ENCODE data around the gene ZRANB3. TPM values are rescaled to one million over a fixed set of nuclear protein-coding genes. Genes with fewer than 3 reads are reported as not detected.
A peak's percentile ranks its signal among the peaks of the same experiment; 100 is the strongest.
"Not testable (repeated sequence)": the region's sequence is repeated elsewhere in the genome, so short reads cannot be mapped to it uniquely, and the experiment has no call there.

Gene ZRANB3
- total and polyA plus RNA-seq, 2 donors (not counting 1 experiment from before 2014, with no cell fraction given), result 4.8 to 7.4 TPM

DNA sequence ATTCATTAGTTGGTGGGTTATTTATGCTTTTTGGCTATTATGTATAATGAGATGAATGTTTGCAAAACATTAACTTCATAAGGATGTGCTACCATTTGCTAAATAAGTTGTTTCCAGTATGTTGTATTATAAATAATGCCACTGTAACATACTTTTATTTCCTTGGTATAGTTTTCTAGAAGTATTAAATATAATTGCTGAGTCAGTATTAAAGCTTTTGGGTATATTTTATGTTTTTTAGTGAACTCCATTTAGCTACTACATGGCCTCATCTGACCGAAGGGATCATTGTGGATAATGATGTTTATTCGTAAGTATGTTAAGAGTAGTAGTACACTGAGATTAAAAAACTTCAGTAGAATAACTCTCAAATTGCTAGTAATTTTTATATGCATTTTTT is 405.1 kb downstream of the ZRANB3 start:
- TF ChIP-seq, protein P1, sequence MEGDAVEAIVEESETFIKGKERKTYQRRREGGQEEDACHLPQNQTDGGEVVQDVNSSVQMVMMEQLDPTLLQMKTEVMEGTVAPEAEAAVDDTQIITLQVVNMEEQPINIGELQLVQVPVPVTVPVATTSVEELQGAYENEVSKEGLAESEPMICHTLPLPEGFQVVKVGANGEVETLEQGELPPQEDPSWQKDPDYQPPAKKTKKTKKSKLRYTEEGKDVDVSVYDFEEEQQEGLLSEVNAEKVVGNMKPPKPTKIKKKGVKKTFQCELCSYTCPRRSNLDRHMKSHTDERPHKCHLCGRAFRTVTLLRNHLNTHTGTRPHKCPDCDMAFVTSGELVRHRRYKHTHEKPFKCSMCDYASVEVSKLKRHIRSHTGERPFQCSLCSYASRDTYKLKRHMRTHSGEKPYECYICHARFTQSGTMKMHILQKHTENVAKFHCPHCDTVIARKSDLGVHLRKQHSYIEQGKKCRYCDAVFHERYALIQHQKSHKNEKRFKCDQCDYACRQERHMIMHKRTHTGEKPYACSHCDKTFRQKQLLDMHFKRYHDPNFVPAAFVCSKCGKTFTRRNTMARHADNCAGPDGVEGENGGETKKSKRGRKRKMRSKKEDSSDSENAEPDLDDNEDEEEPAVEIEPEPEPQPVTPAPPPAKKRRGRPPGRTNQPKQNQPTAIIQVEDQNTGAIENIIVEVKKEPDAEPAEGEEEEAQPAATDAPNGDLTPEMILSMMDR (conservative IDR thresholded peaks at IDR 0.05 in 1 of 2, IDR thresholded peaks at IDR 0.05 in 1 of 2; ENCODE audit: low read depth in 1 of 2, low read length in 2 of 2), result no peak
- TF ChIP-seq EZH2 (IDR thresholded peaks at IDR 0.05; ENCODE audit: low read length, missing control alignments), result no peak
- no peak overlapping the region for H3K9ac ChIP-seq (ENCODE audit: insufficient read depth, low read length)
- no peak for DNase-seq (ENCODE audit: low read depth in 2 of 2)
- no peak overlapping the region for H3K27ac ChIP-seq (ENCODE audit: insufficient read depth, low read length)
- no peaks in the 10 kb centered on the region for H3K27me3 ChIP-seq (ENCODE audit: control insufficient read depth, insufficient read depth, low read length)
- H3K79me2 ChIP-seq (ENCODE audit: control insufficient read depth, insufficient read depth, low read length), result no peaks in the 10 kb centered on the region
- no peaks in the 10 kb centered on the region for H3K4me1 ChIP-seq (ENCODE audit: control insufficient read depth, extremely low read depth, insufficient read depth, low read length)
- no peak overlapping the region for H3K4me3 ChIP-seq (replicated peaks in 1 of 4; ENCODE audit: control extremely low read depth in 1 of 4, insufficient read depth in 1 of 4, low read depth in 3 of 4, low read length in 4 of 4)
- H3K9me3 ChIP-seq (ENCODE audit: control insufficient read depth, insufficient read depth, low read depth, low read length), result no peaks in the 10 kb centered on the region
- H4K20me1 ChIP-seq (ENCODE audit: control insufficient read depth, extremely low read depth, insufficient read depth, low read length), result no peaks in the 10 kb centered on the region
- peaks cover 2% of the 10 kb centered on the region for H3K36me3 ChIP-seq (ENCODE audit: control insufficient read depth, insufficient read depth, low read length)
- no peak overlapping the region for H2AFZ ChIP-seq (ENCODE audit: low read length)
- no peak overlapping the region for H3K4me2 ChIP-seq (ENCODE audit: extremely low read depth, insufficient read depth, low read length)

- no peaks in the 10 kb centered on the region for H4K20me1 ChIP-seq (ENCODE audit: control insufficient read depth, extremely low read depth, insufficient read depth, low read length)
Measured at GRCh38 chr2:135124924-135125886, 405.8 kb downstream of the ZRANB3 start.

DNA sequence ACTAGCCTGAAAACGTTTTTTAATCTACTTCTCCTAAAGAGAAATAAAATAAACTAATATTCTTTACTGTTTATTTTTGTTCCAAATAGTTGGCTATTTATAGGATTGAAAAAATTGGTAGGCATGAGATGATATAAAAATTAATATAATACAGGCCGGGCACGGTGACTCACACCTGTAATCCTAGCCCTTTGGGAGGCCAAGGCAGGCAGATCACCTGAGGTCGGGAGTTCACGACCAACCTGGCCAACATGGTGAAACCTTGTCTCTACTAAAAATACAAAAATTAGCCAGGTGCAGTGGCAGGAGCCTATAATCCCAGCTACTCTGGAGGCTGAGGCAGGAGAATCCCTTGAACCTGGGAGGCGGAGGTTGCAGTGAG is 409.4 kb downstream of the ZRANB3 start:
- H3K4me2 ChIP-seq (ENCODE audit: extremely low read depth, insufficient read depth, low read length); DNase-seq (ENCODE audit: low read depth in 2 of 2); H3K4me1 ChIP-seq (ENCODE audit: control insufficient read depth, extremely low read depth, insufficient read depth, low read length); H3K79me2 ChIP-seq (ENCODE audit: control insufficient read depth, insufficient read depth, low read length); H3K9me3 ChIP-seq (ENCODE audit: control insufficient read depth, insufficient read depth, low read depth, low read length); H4K20me1 ChIP-seq (ENCODE audit: control insufficient read depth, extremely low read depth, insufficient read depth, low read length); H3K27ac ChIP-seq (ENCODE audit: insufficient read depth, low read length); H3K36me3 ChIP-seq (ENCODE audit: control insufficient read depth, insufficient read depth, low read length); H3K9ac ChIP-seq (ENCODE audit: insufficient read depth, low read length); H2AFZ ChIP-seq (ENCODE audit: low read length); H3K4me3 ChIP-seq (replicated peaks in 1 of 4; ENCODE audit: control extremely low read depth in 1 of 4, insufficient read depth in 1 of 4, low read depth in 3 of 4, low read length in 4 of 4); H3K27me3 ChIP-seq (ENCODE audit: control insufficient read depth, insufficient read depth, low read length): not testable (repeated sequence)

More at GRCh38 chr2:135124924-135125886, 405.8 kb downstream of the ZRANB3 start:
- peak in 1 of 2 donors; percentile 26 for DNase-seq (ENCODE audit: low read depth in 2 of 2)
- no peaks in the 10 kb centered on the region for H3K27me3 ChIP-seq (ENCODE audit: control insufficient read depth, insufficient read depth, low read length)
- no peak overlapping the region for H3K4me3 ChIP-seq (replicated peaks in 1 of 4; ENCODE audit: control extremely low read depth in 1 of 4, insufficient read depth in 1 of 4, low read depth in 3 of 4, low read length in 4 of 4)
- no peak for TF ChIP-seq EZH2 (IDR thresholded peaks at IDR 0.05; ENCODE audit: low read length, missing control alignments)
- TF ChIP-seq, protein P1 (conservative IDR thresholded peaks at IDR 0.05 in 1 of 2, IDR thresholded peaks at IDR 0.05 in 1 of 2; ENCODE audit: low read depth in 1 of 2, low read length in 2 of 2), result no peak
- no peaks in the 10 kb centered on the region for H3K4me1 ChIP-seq (ENCODE audit: control insufficient read depth, extremely low read depth, insufficient read depth, low read length)
- H3K79me2 ChIP-seq (ENCODE audit: control insufficient read depth, insufficient read depth, low read length), result no peaks in the 10 kb centered on the region
- no peaks in the 10 kb centered on the region for H3K9me3 ChIP-seq (ENCODE audit: control insufficient read depth, insufficient read depth, low read depth, low read length)
- H3K27ac ChIP-seq (ENCODE audit: insufficient read depth, low read length), result no peak overlapping the region
- peaks cover 2% of the 10 kb centered on the region for H3K36me3 ChIP-seq (ENCODE audit: control insufficient read depth, insufficient read depth, low read length)
- H3K9ac ChIP-seq (ENCODE audit: insufficient read depth, low read length), result no peak overlapping the region
- no peak overlapping the region for H2AFZ ChIP-seq (ENCODE audit: low read length)
- H3K4me2 ChIP-seq (ENCODE audit: extremely low read depth, insufficient read depth, low read length), result no peak overlapping the region
